Sigmoid colon (tissue), 4 donors: ENCODE data around the gene ZNF717.

ENCODE experiments used
- POLR2AphosphoS5 ChIP-seq, 4 donors: sonication (generic); formaldehyde crosslinking; IDR thresholded peaks; one replicate each; pipeline ENCODE4 v1.6.1; 2017; ENCODE audit warnings: antibody characterized with exemption in 4 of 4
- TF ChIP-seq, protein P1 (sequence below), 4 experiments: fragments of 450-650 bp in 3 of 4; fragments of 200-600 bp in 1 of 4; IDR thresholded peaks; one replicate each; pipeline ENCODE4 v1.5.1; 2016 to 2019; ENCODE audit warnings: antibody characterized with exemption in 4 of 4, mild to moderate bottlenecking in 3 of 4, moderate library complexity in 2 of 4

DNA sequence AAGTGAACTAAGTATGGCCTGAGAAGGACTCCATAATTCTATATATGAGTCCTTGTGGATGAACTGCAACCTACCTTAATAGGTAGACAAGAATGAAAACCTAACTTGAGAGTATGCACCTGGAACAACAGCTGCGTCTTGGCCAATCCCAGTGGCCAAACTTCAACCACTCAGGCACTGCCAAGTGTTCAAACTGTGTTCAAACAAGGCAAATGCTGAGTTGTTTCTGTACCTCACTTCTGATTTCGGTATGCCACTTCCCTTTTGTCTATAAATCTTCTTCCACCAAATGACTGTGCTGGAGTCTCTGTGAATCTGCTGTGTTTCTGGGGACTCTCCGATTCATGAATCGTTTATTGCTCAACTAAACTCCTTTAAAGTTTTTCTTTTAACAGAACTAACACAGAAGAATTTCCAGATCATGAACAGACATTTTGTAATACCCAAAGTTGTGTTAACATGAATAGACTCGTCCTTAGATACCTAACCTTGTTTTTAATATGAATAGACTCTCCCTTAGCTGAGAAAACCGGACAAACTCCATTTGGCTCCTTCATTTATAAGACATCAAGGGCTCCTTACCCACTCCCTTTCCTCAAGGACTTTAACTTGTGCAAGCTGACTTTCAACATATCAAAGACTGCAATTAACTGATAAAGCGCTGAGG, 4.1 kb downstream of the ZNF717 start:
- no peak for TF ChIP-seq POLR2AphosphoS5 (IDR thresholded peaks at IDR 0.05)
- TF ChIP-seq, protein P1, sequence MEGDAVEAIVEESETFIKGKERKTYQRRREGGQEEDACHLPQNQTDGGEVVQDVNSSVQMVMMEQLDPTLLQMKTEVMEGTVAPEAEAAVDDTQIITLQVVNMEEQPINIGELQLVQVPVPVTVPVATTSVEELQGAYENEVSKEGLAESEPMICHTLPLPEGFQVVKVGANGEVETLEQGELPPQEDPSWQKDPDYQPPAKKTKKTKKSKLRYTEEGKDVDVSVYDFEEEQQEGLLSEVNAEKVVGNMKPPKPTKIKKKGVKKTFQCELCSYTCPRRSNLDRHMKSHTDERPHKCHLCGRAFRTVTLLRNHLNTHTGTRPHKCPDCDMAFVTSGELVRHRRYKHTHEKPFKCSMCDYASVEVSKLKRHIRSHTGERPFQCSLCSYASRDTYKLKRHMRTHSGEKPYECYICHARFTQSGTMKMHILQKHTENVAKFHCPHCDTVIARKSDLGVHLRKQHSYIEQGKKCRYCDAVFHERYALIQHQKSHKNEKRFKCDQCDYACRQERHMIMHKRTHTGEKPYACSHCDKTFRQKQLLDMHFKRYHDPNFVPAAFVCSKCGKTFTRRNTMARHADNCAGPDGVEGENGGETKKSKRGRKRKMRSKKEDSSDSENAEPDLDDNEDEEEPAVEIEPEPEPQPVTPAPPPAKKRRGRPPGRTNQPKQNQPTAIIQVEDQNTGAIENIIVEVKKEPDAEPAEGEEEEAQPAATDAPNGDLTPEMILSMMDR (IDR thresholded peaks at IDR 0.05): no peak
